ENCODE results near the gene CELF3.

CELF3 gene

GRCh38 chr1:151720554-151720953 lies 4.0 kb upstream of the CELF3 start:
- DNase-seq: no peak

- no peak for DNase-seq
These were observed 3.5 kb upstream of the CELF3 start for GRCh38 chr1:151720125-151720524.

GRCh38 chr1:151718666-151719065 lies 2.1 kb upstream of the CELF3 start:
- DNase-seq: no peak

- DNase-seq: no peak
These were observed 1.4 kb upstream of the CELF3 start for GRCh38 chr1:151718011-151718431.

- DNase-seq: no peak
These were observed 219 bp downstream of the CELF3 start for GRCh38 chr1:151716405-151716762.

GRCh38 chr1:151715726-151716404 lies 738 bp downstream of the CELF3 start:
- DNase-seq: no peak

GRCh38 chr1:151714820-151715725 lies 1.5 kb downstream of the CELF3 start:
- DNase-seq: no peak

GRCh38 chr1:151713874-151714273 lies 2.7 kb downstream of the CELF3 start:
- no peak for DNase-seq

GRCh38 chr1:151713044-151713443 lies 3.6 kb downstream of the CELF3 start:
- no peak for DNase-seq

GRCh38 chr1:151711951-151712350 lies 4.7 kb downstream of the CELF3 start:
- DNase-seq: no peak

GRCh38 chr1:151711044-151711800 lies 5.4 kb downstream of the CELF3 start:
- no peak for DNase-seq

GRCh38 chr1:151710187-151710840 lies 6.3 kb downstream of the CELF3 start:
- DNase-seq: peak; percentile 42

- DNase-seq: no peak
These were observed 7.7 kb downstream of the CELF3 start for GRCh38 chr1:151708891-151709290.

GRCh38 chr1:151707541-151708065 lies 9.0 kb downstream of the CELF3 start:
- no peak for DNase-seq

GRCh38 chr1:151706464-151707415 lies 9.9 kb downstream of the CELF3 start:
- DNase-seq: no peak

GRCh38 chr1:151705753-151706463 lies 10.7 kb downstream of the CELF3 start:
- no peak for DNase-seq

GRCh38 chr1:151705146-151705545 lies 11.5 kb downstream of the CELF3 start:
- DNase-seq: no peak

- DNase-seq: no peak
These were observed 12.4 kb downstream of the CELF3 start for GRCh38 chr1:151704246-151704645.

GRCh38 chr1:151703813-151704212 lies 12.8 kb downstream of the CELF3 start:
- no peak for DNase-seq

GRCh38 chr1:151702936-151703335 lies 13.7 kb downstream of the CELF3 start:
- DNase-seq: no peak

GRCh38 chr1:151701515-151701914 lies 15.1 kb downstream of the CELF3 start:
- DNase-seq: no peak

Data from activated CD4-positive, alpha-beta T cell treated with anti-CD3 and anti-CD28 coated beads, Interleukin-10, Interleukin-2, amounts not matched to agents 100 ng/mL and 50 ng/mL, durations not matched to agents 16 hours and 8 hours (primary cell).